ENCODE results near the gene HHAT. TPM values are rescaled to one million over a fixed set of nuclear protein-coding genes. Genes with fewer than 3 reads are reported as not detected.

HHAT gene
- total and polyA plus RNA-seq, 2 of the 13 experiments (the other 11 are each of a cell fraction or from before 2014, with no cell fraction given): 2.6 to 4.9 TPM

DNA sequence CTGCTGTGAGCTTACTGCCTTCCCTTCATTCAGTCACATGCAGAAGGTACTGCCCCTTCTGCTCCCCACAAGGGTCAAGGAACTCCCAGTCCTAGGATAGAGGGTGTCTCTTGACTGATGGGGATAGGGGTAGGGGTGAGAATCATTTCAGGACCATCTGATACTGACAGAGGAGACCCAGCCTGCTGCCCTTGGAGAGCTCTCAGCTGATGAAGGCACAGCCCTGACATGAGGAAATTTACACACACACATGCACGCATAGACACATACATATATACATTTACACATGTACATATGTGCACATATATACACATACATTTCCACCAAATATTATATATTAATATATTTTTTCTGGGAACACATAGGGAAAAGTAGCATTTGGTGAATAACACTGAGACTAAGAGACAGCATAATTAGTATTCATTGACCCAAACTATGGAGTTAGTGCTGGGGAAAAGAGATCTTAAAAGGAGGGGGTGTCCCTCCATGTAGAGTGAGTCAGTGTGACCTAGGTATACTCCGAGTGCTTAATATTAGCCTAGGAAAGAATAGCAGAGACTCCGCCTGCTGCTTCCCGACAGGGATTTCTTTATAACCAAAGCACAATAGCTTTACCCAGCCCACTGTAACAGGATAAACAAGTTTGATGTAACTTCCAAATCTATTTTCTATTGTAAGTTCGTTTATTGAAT is 27.6 kb upstream of the HHAT start (continued):
- TF ChIP-seq KDM5B (CRISPR knock-in tag; IDR thresholded peaks at IDR 0.05; ENCODE audit: borderline replicate concordance): no peak
- TF ChIP-seq KAT8 (CRISPR knock-in tag; IDR thresholded peaks at IDR 0.05): no peak
- TF ChIP-seq ZNF546 (CRISPR knock-in tag; conservative IDR thresholded peaks at IDR 0.05): no peak
- TF ChIP-seq ZSCAN22 (CRISPR knock-in tag; IDR thresholded peaks at IDR 0.05): no peak
- TF ChIP-seq STAG1 (CRISPR knock-in tag; IDR thresholded peaks at IDR 0.05): no peak
- TF ChIP-seq ZFP36L1 (CRISPR knock-in tag; IDR thresholded peaks at IDR 0.05): no peak
- TF ChIP-seq NKX3-1 (CRISPR knock-in tag; IDR thresholded peaks at IDR 0.05): no peak
- TF ChIP-seq MTA1 (CRISPR knock-in tag; IDR thresholded peaks at IDR 0.05; ENCODE audit: borderline replicate concordance): no peak

- Histone ChIP-seq H4K20me1 (ENCODE audit: insufficient read depth, low read length) (no peaks in the 10 kb centered on the region), H3K4me2 (ENCODE audit: low read depth, low read length) (no peak overlapping the region), H2AFZ (ENCODE audit: low read length) (no peak overlapping the region), H3K9ac (ENCODE audit: insufficient read depth, low read depth, low read length) (no peak overlapping the region), H3K4me1 (ENCODE audit: insufficient read depth, low read length) (no peaks in the 10 kb centered on the region), H3K36me3 (replicated peaks in 1 of 2; ENCODE audit: control insufficient read depth in 1 of 2, insufficient read depth in 2 of 2, low read length in 2 of 2) (no peaks in the 10 kb centered on the region), H3K27ac (ENCODE audit: extremely low read length, insufficient read depth, low read length) (no peak overlapping the region), H3K27me3 (ENCODE audit: control insufficient read depth in 1 of 2, insufficient read depth in 2 of 2, low read length in 2 of 2) (peaks cover 1 to 6% of the 10 kb centered on the region in 2 experiments; a peak in 1 of 5 replicates), H3K4me3 (replicated peaks in 1 of 3; ENCODE audit: insufficient read depth in 1 of 3, low read depth in 2 of 3, low read length in 3 of 3) (no peak overlapping the region), H3K9me3 (ENCODE audit: low read length) (no peaks in the 10 kb centered on the region), H3K79me2 (ENCODE audit: insufficient read depth, low read length) (no peaks in the 10 kb centered on the region)
- intact Hi-C loops (cut with micrococcal nuclease; ENCODE audit: unreplicated experiment): no loop called here
- no peak for TF ChIP-seq MXI1 (IDR thresholded peaks at IDR 0.05; ENCODE audit: borderline replicate concordance, low read depth, low read length)
- POLR2A ChIA-PET: no interaction called here
- no TSS peak for BruUV-seq (replicated peaks)
- WGBS (ENCODE audit: low lambda C conversion rate): 48% methylated on average over 7 of the region's 7 CpGs
- DNase-seq (ENCODE audit: low spot score) (no peak), ATAC-seq (no peak), FAIRE-seq (no peak)
- CTCF ChIA-PET (ENCODE audit: low intra/inter-chr PET ratio, low total read pairs): no interaction called here
- in situ Hi-C loops (cut with HindIII; ENCODE audit: extremely low pct_ligation_motif_present, low pct_unique_long_range_greater_than_20kb): loop anchor here (25.0 kb wide), 1 partner anchor 439 kb away; no protein-coding TSS in a partner anchor
Measured at GRCh38 chr1:210301615-210302000, 27.1 kb upstream of the HHAT start.
